ELR (cell line): Measurements from ENCODE around the gene SCFD1.
A peak's percentile ranks its signal among the peaks of the same experiment; 100 is the strongest.
"Not testable (repeated sequence)": the region's sequence is repeated elsewhere in the genome, so short reads cannot be mapped to it uniquely, and the experiment has no call there.

ENCODE experiments used
- DNase-seq: peaks from one replicate; pipeline ENCODE4 v3.0.0-alpha.2; 2015; ENCODE audit warnings: low read depth

Gene SCFD1

GRCh38 chr14:30678926-30679431 lies 56.9 kb downstream of the SCFD1 start:
- DNase-seq, result no peak

- DNase-seq, result no peak
These were observed 57.9 kb downstream of the SCFD1 start for GRCh38 chr14:30680036-30680435.

GRCh38 chr14:30680776-30681175 lies 58.7 kb downstream of the SCFD1 start:
- DNase-seq, result not testable (repeated sequence)

- DNase-seq, result peak; percentile 54
These were observed 59.7 kb downstream of the SCFD1 start for GRCh38 chr14:30681752-30682355.

- DNase-seq, result not testable (repeated sequence)
These were observed 68.6 kb downstream of the SCFD1 start for GRCh38 chr14:30690487-30691355.

GRCh38 chr14:30691751-30692398 lies 69.8 kb downstream of the SCFD1 start:
- DNase-seq, result no peak

GRCh38 chr14:30692669-30693068 lies 70.5 kb downstream of the SCFD1 start:
- no peak for DNase-seq

GRCh38 chr14:30698463-30698862 lies 76.3 kb downstream of the SCFD1 start:
- no peak for DNase-seq

- no peak for DNase-seq
These were observed 84.6 kb downstream of the SCFD1 start for GRCh38 chr14:30706704-30707103.

GRCh38 chr14:30708157-30708556 lies 86.0 kb downstream of the SCFD1 start:
- DNase-seq, result no peak

- DNase-seq, result no peak
These were observed 87.1 kb downstream of the SCFD1 start for GRCh38 chr14:30709201-30709600.

GRCh38 chr14:30710876-30711275 lies 88.8 kb downstream of the SCFD1 start:
- DNase-seq, result peak; percentile 22

GRCh38 chr14:30719137-30719536 lies 97.0 kb downstream of the SCFD1 start:
- no peak for DNase-seq

- DNase-seq, result no peak
These were observed 103.6 kb downstream of the SCFD1 start for GRCh38 chr14:30725763-30726162.

- DNase-seq, result no peak
These were observed 106.4 kb downstream of the SCFD1 start for GRCh38 chr14:30728471-30728870.

- DNase-seq, result no peak
These were observed 115.8 kb downstream of the SCFD1 start for GRCh38 chr14:30737916-30738315.

GRCh38 chr14:30738978-30739377 lies 116.9 kb downstream of the SCFD1 start:
- no peak for DNase-seq

- no peak for DNase-seq
These were observed 126.2 kb downstream of the SCFD1 start for GRCh38 chr14:30748343-30748742.

- peak; percentile 6 for DNase-seq
These were observed 129.7 kb downstream of the SCFD1 start for GRCh38 chr14:30751646-30752416.

GRCh38 chr14:30753452-30753851 lies 131.3 kb downstream of the SCFD1 start:
- DNase-seq, result no peak

GRCh38 chr14:30754778-30755177 lies 132.7 kb downstream of the SCFD1 start:
- no peak for DNase-seq

GRCh38 chr14:30756594-30756993 lies 134.5 kb downstream of the SCFD1 start:
- peak; percentile 4 for DNase-seq
